Spleen (tissue), 7 donors: ENCODE data around the gene RASSF10.

Experiments
- POLR2A ChIP-seq, 3 donors: fragments of 450-650 bp; IDR thresholded peaks; one replicate each; pipeline ENCODE4 v1.5.1; 2017; ENCODE audit warnings: antibody characterized with exemption in 3 of 3, mild to moderate bottlenecking in 1 of 3
- TF ChIP-seq, protein P1 (sequence below), 11 experiments: fragments of 200-600 bp in 7 of 11; fragments of 450-650 bp in 4 of 11; sonication (generic) in 4 of 11; IDR thresholded peaks in 8 of 11; conservative IDR thresholded peaks in 3 of 11; 1 replicate in 7 of 11; 2 replicates in 4 of 11; pipeline versions ENCODE4 v1.4.0 to v1.8.0; 2016 to 2021; ENCODE audit warnings: antibody characterized with exemption in 11 of 11, inconsistent platforms in 4 of 11, mild to moderate bottlenecking in 1 of 11
- donor health status: DM: no; HTN: no; CAD: no; lungs with moderate emphysema.
- donor health status: DM: no; HTN: no; CAD: no.
- donor health status: DM: no; HTN: no; CAD: no.

DNA sequence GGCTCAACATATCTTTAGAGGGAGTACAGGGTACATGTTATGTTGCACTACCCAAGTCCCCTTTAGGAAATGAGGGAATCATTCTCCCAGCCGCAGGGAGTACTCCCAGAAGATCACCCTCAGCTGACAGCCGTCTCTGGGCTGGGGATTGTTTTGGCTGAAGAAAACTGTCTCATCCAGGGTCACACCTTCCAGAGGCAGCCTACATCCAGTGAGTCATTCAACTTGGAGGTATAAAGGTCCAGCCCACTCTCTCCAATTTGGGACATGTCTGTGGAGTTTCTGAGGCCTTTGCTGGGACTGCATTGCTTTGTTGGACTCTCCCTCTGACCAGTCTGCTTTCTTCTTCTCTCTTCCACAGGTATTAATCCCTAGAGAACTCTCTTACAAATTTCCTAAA is 42.1 kb downstream of the RASSF10 start:
- TF ChIP-seq, protein P1, sequence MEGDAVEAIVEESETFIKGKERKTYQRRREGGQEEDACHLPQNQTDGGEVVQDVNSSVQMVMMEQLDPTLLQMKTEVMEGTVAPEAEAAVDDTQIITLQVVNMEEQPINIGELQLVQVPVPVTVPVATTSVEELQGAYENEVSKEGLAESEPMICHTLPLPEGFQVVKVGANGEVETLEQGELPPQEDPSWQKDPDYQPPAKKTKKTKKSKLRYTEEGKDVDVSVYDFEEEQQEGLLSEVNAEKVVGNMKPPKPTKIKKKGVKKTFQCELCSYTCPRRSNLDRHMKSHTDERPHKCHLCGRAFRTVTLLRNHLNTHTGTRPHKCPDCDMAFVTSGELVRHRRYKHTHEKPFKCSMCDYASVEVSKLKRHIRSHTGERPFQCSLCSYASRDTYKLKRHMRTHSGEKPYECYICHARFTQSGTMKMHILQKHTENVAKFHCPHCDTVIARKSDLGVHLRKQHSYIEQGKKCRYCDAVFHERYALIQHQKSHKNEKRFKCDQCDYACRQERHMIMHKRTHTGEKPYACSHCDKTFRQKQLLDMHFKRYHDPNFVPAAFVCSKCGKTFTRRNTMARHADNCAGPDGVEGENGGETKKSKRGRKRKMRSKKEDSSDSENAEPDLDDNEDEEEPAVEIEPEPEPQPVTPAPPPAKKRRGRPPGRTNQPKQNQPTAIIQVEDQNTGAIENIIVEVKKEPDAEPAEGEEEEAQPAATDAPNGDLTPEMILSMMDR (IDR thresholded peaks at IDR 0.05 in 8 of 11, conservative IDR thresholded peaks at IDR 0.05 in 3 of 11) = no peak
- no peak for TF ChIP-seq POLR2A (IDR thresholded peaks at IDR 0.05)
